ENCODE data around the gene ABHD17A.

Gene ABHD17A

DNA sequence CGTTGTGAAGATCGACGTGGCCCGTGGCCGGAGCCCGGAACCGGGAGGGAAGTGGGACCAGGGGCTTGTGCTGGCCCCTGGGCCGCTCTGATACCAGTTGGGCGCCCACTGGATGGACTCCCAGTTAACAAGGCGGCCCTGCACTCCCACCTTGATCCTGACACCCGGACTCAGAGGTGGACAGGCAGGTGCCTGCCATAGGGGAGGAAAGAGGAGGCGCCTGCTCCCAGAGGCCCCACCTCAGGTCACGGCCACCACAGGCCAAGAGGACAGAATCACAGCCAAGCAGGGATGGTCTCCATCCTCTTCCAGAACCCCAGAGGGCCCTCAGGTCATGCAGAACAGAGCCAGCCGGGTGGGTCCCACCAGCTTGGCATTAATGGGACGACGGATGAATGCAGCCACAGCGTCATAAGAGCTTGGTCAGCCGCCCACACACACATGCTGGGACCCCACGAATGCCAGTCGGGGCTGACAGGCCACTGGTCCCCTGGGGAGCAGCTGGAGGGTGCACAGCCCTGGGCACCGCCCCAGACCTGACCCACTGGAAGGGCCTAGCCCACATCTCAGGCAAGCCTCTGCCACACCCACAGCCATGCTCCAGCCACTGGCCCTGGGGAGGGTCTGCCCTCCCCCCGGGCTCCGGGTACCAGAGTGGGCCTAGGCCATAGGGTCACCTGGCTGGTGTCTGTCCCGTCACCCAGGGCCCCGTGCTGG lies 12.3 kb downstream of the ABHD17A start:
- no peak for DNase-seq (ENCODE audit: insufficient read length, low spot score)
- FAIRE-seq, result no peak
- no peak for TF ChIP-seq POLR2A (IDR thresholded peaks at IDR 0.05; ENCODE audit: low read depth, low read length)

- no peak for FAIRE-seq
- no peak for DNase-seq (ENCODE audit: insufficient read length, low spot score)
- TF ChIP-seq POLR2A (IDR thresholded peaks at IDR 0.05; ENCODE audit: low read depth, low read length), result no peak
Observed at GRCh38 chr19:1871630-1872029, 13.7 kb downstream of the ABHD17A start.

- no peak for FAIRE-seq
- no peak for TF ChIP-seq POLR2A (IDR thresholded peaks at IDR 0.05; ENCODE audit: low read depth, low read length)
- no peak for DNase-seq (ENCODE audit: insufficient read length, low spot score)
Observed at GRCh38 chr19:1871140-1871597, 14.1 kb downstream of the ABHD17A start.

GRCh38 chr19:1868971-1869370 lies 16.3 kb downstream of the ABHD17A start:
- no peak for DNase-seq (ENCODE audit: insufficient read length, low spot score)
- no peak for FAIRE-seq
- no peak for TF ChIP-seq POLR2A (IDR thresholded peaks at IDR 0.05; ENCODE audit: low read depth, low read length)

DNA sequence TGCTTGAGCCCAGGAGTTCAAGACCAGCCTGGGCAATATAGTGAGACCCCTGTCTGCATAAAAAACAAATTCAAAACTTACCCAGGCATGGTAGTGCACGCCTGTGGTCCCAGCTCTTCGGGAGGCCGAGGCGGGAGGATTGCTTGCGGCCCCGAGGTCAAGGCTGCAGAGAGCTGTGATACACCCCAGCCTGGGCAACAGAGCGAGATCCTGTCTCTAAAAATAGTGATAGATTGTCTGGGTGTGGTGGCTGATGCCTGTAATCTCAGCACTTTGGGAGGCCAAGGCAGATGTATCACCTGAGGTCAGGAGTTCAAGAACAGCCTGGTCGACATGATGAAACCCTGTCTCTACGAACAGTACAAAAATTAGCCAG lies 18.0 kb downstream of the ABHD17A start:
- DNase-seq (ENCODE audit: insufficient read length, low spot score) (no peak), FAIRE-seq (no peak)

GRCh38 chr19:1866693-1867348 lies 18.5 kb downstream of the ABHD17A start:
- DNase-seq (ENCODE audit: insufficient read length, low spot score) (no peak), FAIRE-seq (no peak)
- no peak for TF ChIP-seq POLR2A (IDR thresholded peaks at IDR 0.05; ENCODE audit: low read depth, low read length)

More for the DNA sequence above, 18.0 kb downstream of the ABHD17A start:
- TF ChIP-seq POLR2A (IDR thresholded peaks at IDR 0.05; ENCODE audit: low read depth, low read length), result no peak

DNA sequence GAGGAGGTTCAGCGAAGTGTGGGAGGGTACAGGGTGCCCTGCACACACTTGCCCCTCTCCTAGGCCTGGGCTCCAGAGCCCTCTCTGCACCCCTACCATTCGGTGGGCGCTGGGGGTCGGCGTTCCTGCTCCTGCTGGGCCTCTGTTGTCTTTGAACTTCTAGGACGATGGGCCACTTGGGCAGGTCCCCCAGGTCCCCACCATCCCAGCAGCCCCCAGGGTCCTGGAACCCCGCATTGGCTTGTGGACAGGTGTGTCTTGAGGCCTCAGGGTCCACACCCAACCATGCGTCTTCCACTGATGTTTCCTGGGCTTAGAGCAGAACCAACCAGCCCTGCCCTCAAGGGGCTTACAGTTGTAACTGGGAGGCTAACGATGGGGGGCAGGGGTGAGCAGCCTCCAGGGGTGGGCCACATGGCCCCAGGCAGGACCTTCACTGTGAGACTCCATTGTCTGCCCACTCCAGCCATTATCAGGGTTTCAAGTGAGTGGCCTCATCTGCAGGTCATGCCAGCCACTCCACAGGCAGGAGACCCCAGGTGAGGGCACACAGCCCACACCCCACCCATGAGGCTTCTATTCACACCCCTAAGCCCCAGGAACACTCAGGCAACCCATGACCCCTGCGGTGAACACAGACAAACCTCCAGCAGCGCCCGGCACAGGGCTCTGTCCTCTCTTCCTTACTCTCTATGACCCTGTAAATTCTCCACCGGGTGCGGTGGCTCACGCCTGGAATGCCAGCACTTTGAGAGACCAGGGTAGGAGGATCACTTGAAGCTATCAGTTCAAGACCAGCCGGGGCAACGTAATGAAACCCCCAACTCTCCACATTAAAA lies 19.9 kb downstream of the ABHD17A start:
- FAIRE-seq (no peak), DNase-seq (ENCODE audit: insufficient read length, low spot score) (no peak)
- TF ChIP-seq POLR2A (IDR thresholded peaks at IDR 0.05; ENCODE audit: low read depth, low read length), result no peak

DNA sequence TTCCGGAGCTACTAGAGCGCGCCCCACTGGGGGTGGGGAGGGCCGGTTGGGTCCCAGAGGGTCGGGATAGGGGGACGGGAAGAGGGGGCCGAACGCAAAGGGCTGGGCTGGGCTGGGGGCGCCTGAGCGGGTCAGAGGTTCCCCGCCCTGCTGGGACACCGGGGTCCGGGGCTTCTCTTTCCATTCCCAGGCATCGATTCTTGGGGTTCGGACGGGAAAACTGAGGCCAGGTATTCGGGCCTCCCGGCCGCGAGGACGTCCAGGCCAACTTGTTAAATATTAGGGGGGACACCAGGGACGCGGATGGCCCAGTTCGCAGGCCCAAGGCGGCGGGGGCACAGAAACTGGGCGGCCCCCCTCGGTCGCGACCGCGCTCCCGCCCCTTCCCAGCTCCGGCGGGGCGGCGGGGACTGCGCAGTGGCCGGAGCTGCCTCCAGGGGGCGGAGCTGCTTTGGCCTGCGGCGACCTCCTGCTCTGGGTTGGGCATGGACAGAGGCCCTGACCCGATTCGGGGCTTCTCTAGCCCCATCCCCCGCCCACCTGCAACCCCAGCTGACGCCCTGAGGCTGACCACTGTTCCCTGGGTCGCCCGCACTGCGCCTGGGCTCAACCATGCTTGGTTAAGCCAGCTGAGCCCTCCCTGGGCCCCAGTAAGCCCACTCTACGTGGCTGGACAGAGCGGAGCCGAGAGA lies 20.7 kb downstream of the ABHD17A start:
- FAIRE-seq, result no peak
- peak; percentile 26; the same call in 1 of the 2 replicates for TF ChIP-seq POLR2A (IDR thresholded peaks at IDR 0.05; ENCODE audit: low read depth, low read length)
- DNase-seq (ENCODE audit: insufficient read length, low spot score), result peak; percentile 88

GRCh38 chr19:1863638-1864479 lies 21.4 kb downstream of the ABHD17A start:
- FAIRE-seq (no peak), DNase-seq (ENCODE audit: insufficient read length, low spot score) (peak; percentile 97)
- TF ChIP-seq POLR2A (IDR thresholded peaks at IDR 0.05; ENCODE audit: low read depth, low read length), result peak; percentile 40

DNA sequence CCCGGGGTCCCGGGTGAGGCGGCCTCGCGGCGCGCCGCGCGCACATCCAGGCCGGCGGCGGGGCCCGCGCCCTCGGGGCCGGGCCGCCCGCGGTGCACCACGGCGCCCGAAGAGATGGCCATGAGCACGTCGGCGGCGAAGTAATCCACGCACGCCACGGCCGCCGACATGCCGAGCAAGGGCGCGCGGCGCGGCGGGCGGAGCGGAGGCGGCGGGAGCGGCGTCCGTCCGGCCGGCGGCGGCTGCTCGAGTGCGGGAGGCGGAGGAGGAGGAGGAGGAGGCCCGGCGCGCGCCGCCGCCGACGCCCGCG lies 22.0 kb downstream of the ABHD17A start, which contains the start of gene KLF16:
Gene KLF16, minus strand, starts transcription at position 252 of the 310 bp plus-strand sequence. Its CDS starts 82 bp downstream, at position 170.
- no peak for FAIRE-seq
- DNase-seq (ENCODE audit: insufficient read length, low spot score), result peak; percentile 55
- TF ChIP-seq POLR2A (IDR thresholded peaks at IDR 0.05; ENCODE audit: low read depth, low read length), result peak; percentile 72

DNA sequence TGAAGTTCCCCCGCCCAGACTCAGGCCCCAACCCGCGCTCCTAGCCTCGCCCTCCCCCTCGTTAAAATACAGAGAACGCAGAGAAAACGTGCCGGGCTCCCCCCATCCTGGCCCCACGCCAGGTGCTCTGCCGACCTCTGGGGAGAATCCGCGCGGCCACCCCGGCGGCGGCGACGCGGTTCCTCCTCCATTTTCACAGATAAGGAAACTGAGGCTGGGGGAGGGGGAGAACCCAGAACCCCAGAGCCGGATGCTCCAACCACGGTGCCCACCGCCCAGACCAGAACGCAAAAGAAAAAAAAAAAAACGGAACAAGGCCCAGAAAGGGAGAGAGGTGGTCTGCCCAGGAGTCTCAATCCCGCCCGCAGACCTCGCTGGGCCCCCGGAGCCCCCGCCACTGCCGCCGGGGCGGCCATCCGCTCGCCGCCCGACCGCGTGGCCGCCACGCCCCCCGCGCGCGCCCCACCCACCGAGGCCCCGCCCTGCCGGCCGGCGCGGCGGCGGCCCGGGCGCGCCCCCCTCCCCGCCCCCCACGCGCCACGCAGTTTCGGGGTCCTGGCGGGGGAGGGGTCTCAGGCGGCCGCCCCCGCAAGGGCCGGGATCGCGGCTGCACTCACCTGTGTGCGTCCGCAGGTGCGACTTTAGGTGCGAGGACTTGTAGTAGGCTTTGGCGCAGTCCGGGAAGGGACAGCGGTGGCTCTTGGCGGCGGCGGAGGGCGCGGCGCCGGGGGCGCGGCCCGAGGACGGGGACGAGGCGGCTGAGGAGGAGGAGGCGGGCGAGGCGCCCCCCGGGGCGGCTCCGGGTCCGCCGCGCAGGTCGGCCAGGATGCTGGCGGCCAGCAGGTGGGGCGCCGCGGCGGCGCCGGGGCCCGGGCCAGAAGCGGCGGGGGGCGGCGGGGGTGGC lies 22.6 kb downstream of the ABHD17A start:
- DNase-seq (ENCODE audit: insufficient read length, low spot score), result peak; percentile 77
- FAIRE-seq, result no peak
- no peak for TF ChIP-seq POLR2A (IDR thresholded peaks at IDR 0.05; ENCODE audit: low read depth, low read length)

- TF ChIP-seq POLR2A (IDR thresholded peaks at IDR 0.05; ENCODE audit: low read depth, low read length), result no peak
- no peak for FAIRE-seq
- no peak for DNase-seq (ENCODE audit: insufficient read length, low spot score)
Observed at GRCh38 chr19:1862068-1862423, 23.2 kb downstream of the ABHD17A start.

All from H54 (cell line).